Non-pigmented ciliary epithelial cell (primary cell): ENCODE measurements around the gene CUX1.
"Not testable (repeated sequence)": the region's sequence is repeated elsewhere in the genome, so short reads cannot be mapped to it uniquely, and the experiment has no call there.

Source experiments
- DNase-seq: peaks from one replicate; pipeline ENCODE4 v3.0.0-alpha.2; 2010; ENCODE audit warnings: low read depth

Gene CUX1

GRCh38 chr7:102313997-102314780 is 496.8 kb downstream of the CUX1 start:
- DNase-seq = no peak

GRCh38 chr7:102317231-102318059 is 500.0 kb downstream of the CUX1 start:
- DNase-seq = no peak

- no peak for DNase-seq
Measured at GRCh38 chr7:102318482-102318971, 501.1 kb downstream of the CUX1 start.

GRCh38 chr7:102319671-102320070 is 502.2 kb downstream of the CUX1 start:
- no peak for DNase-seq

- no peak for DNase-seq
Measured at GRCh38 chr7:102320181-102320580, 502.8 kb downstream of the CUX1 start.

GRCh38 chr7:102320601-102321350 is 503.4 kb downstream of the CUX1 start:
- DNase-seq = no peak

GRCh38 chr7:102321351-102322201 is 504.1 kb downstream of the CUX1 start:
- DNase-seq = no peak

- no peak for DNase-seq
Measured at GRCh38 chr7:102322202-102322715, 504.8 kb downstream of the CUX1 start.

- no peak for DNase-seq
Measured at GRCh38 chr7:102323914-102324195, 506.4 kb downstream of the CUX1 start.

- DNase-seq = not testable (repeated sequence)
Measured at GRCh38 chr7:102325106-102325505, 507.7 kb downstream of the CUX1 start.

- DNase-seq = no peak
Measured at GRCh38 chr7:102326157-102326889, 508.9 kb downstream of the CUX1 start.

GRCh38 chr7:102327183-102327582 is 509.8 kb downstream of the CUX1 start:
- not testable (repeated sequence) for DNase-seq

- not testable (repeated sequence) for DNase-seq
Measured at GRCh38 chr7:102328863-102329262, 511.4 kb downstream of the CUX1 start.

- not testable (repeated sequence) for DNase-seq
Measured at GRCh38 chr7:102329366-102329765, 511.9 kb downstream of the CUX1 start.

GRCh38 chr7:102330666-102331460 is 513.4 kb downstream of the CUX1 start:
- not testable (repeated sequence) for DNase-seq
